ENCODE results near the gene DOC2A.
A peak's percentile ranks its signal among the peaks of the same experiment; 100 is the strongest.

Gene DOC2A

GRCh38 chr16:30005341-30006094 lies 5.3 kb downstream of the DOC2A start:
- Histone ChIP-seq H3K27ac (no peak overlapping the region), H3K27me3 (peaks cover 20% of the 10 kb centered on the region), H3K4me3 (ENCODE audit: low read depth in 1 of 2, low read length in 1 of 2) (no peak overlapping the region), H3K4me1 (ENCODE audit: control insufficient read depth in 1 of 2, insufficient read depth in 1 of 2, low read depth in 1 of 2, low read length in 1 of 2) (peaks cover 0 to under 1% of the 10 kb centered on the region in 2 experiments), H3K9me3 (no peaks in the 10 kb centered on the region), H3K36me3 (peaks cover 57% of the 10 kb centered on the region)
- TF ChIP-seq CTCF (IDR thresholded peaks at IDR 0.05), result peak; percentile 29

- Histone ChIP-seq H3K9me3 (no peaks in the 10 kb centered on the region), H3K4me3 (ENCODE audit: low read depth in 1 of 2, low read length in 1 of 2) (no peak overlapping the region), H3K27me3 (peaks cover 14% of the 10 kb centered on the region), H3K36me3 (peaks cover 64% of the 10 kb centered on the region), H3K27ac (no peak overlapping the region), H3K4me1 (ENCODE audit: control insufficient read depth in 1 of 2, insufficient read depth in 1 of 2, low read depth in 1 of 2, low read length in 1 of 2) (no peaks in the 10 kb centered on the region)
- TF ChIP-seq CTCF (IDR thresholded peaks at IDR 0.05), result no peak
These were observed 6.0 kb downstream of the DOC2A start for GRCh38 chr16:30004811-30005242.

GRCh38 chr16:30004424-30004776 lies 6.4 kb downstream of the DOC2A start:
- H3K4me1 ChIP-seq (ENCODE audit: control insufficient read depth in 1 of 2, insufficient read depth in 1 of 2, low read depth in 1 of 2, low read length in 1 of 2), result no peaks in the 10 kb centered on the region
- H3K36me3 ChIP-seq, result peaks cover 69% of the 10 kb centered on the region
- H3K27ac ChIP-seq, result no peak overlapping the region
- H3K9me3 ChIP-seq, result no peaks in the 10 kb centered on the region
- peaks cover 9% of the 10 kb centered on the region for H3K27me3 ChIP-seq
- TF ChIP-seq CTCF (IDR thresholded peaks at IDR 0.05), result no peak
- H3K4me3 ChIP-seq (ENCODE audit: low read depth in 1 of 2, low read length in 1 of 2), result no peak overlapping the region

- peaks cover 4% of the 10 kb centered on the region for H3K27me3 ChIP-seq
- no peak for TF ChIP-seq CTCF (IDR thresholded peaks at IDR 0.05)
- peaks cover 72% of the 10 kb centered on the region for H3K36me3 ChIP-seq
- no peak overlapping the region for H3K27ac ChIP-seq
- no peak overlapping the region for H3K4me3 ChIP-seq (ENCODE audit: low read depth in 1 of 2, low read length in 1 of 2)
- no peaks in the 10 kb centered on the region for H3K9me3 ChIP-seq
- no peaks in the 10 kb centered on the region for H3K4me1 ChIP-seq (ENCODE audit: control insufficient read depth in 1 of 2, insufficient read depth in 1 of 2, low read depth in 1 of 2, low read length in 1 of 2)
These were observed 7.0 kb downstream of the DOC2A start for GRCh38 chr16:30003670-30004423.

GRCh38 chr16:30002614-30003346 lies 8.0 kb downstream of the DOC2A start:
- Histone ChIP-seq H3K27me3 (no peaks in the 10 kb centered on the region), H3K9me3 (no peaks in the 10 kb centered on the region), H3K4me1 (ENCODE audit: control insufficient read depth in 1 of 2, insufficient read depth in 1 of 2, low read depth in 1 of 2, low read length in 1 of 2) (no peaks in the 10 kb centered on the region), H3K36me3 (peaks cover 72% of the 10 kb centered on the region), H3K27ac (no peak overlapping the region), H3K4me3 (ENCODE audit: low read depth in 1 of 2, low read length in 1 of 2) (no peak overlapping the region)
- TF ChIP-seq CTCF (IDR thresholded peaks at IDR 0.05), result no peak

Measured in neutrophil (primary cell).